Measurements from ENCODE around the gene ARFIP2.

DNA sequence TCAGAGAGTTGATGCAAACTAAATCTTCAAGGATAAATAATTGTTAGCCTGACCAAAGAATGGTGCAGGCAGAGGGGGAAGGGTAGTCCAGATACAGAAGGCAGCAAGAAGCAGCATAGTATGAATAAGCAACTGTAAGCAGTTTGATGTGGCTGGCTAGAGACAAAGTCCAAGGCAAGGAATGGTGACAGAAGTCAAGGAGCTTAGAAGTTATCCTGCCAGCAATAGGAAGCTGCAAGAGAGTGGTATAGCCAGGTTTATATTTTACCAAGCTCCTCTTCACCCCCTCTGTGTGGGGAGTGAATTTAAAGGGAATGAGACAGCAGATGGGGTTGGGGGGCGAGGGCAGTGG, 22.1 kb downstream of the ARFIP2 start:
- TF ChIP-seq, protein P1, sequence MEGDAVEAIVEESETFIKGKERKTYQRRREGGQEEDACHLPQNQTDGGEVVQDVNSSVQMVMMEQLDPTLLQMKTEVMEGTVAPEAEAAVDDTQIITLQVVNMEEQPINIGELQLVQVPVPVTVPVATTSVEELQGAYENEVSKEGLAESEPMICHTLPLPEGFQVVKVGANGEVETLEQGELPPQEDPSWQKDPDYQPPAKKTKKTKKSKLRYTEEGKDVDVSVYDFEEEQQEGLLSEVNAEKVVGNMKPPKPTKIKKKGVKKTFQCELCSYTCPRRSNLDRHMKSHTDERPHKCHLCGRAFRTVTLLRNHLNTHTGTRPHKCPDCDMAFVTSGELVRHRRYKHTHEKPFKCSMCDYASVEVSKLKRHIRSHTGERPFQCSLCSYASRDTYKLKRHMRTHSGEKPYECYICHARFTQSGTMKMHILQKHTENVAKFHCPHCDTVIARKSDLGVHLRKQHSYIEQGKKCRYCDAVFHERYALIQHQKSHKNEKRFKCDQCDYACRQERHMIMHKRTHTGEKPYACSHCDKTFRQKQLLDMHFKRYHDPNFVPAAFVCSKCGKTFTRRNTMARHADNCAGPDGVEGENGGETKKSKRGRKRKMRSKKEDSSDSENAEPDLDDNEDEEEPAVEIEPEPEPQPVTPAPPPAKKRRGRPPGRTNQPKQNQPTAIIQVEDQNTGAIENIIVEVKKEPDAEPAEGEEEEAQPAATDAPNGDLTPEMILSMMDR (IDR thresholded peaks at IDR 0.05; ENCODE audit: extremely low read depth in 1 of 2, insufficient read depth in 1 of 2, low read depth in 1 of 2, low read length in 2 of 2), result no peak
- no peak for TF ChIP-seq POLR2A (IDR thresholded peaks at IDR 0.05; ENCODE audit: low read depth, low read length)
- TF ChIP-seq JUN (IDR thresholded peaks at IDR 0.05; ENCODE audit: borderline replicate concordance, insufficient read depth, insufficient read length, low read depth), result no peak
- TF ChIP-seq EZH2 (IDR thresholded peaks at IDR 0.05; ENCODE audit: borderline replicate concordance, low read depth, low read length, severe bottlenecking), result no peak
- TF ChIP-seq POLR2AphosphoS5 (IDR thresholded peaks at IDR 0.05; ENCODE audit: insufficient read depth, low read depth, low read length), result no peak
- TF ChIP-seq, protein P2, sequence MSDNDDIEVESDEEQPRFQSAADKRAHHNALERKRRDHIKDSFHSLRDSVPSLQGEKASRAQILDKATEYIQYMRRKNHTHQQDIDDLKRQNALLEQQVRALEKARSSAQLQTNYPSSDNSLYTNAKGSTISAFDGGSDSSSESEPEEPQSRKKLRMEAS (IDR thresholded peaks at IDR 0.05; ENCODE audit: insufficient read depth, insufficient read length), result no peak
- no peak for TF ChIP-seq GATA2 (IDR thresholded peaks at IDR 0.05; ENCODE audit: insufficient read depth, insufficient read length, low read depth, low read length)
- TF ChIP-seq MYC (IDR thresholded peaks at IDR 0.05; ENCODE audit: low read depth, low read length), result no peak
